ENCODE data around the gene LRRC75A. TPM values are rescaled to one million over a fixed set of nuclear protein-coding genes. Genes with fewer than 3 reads are reported as not detected.

Gene LRRC75A
- polyA plus RNA-seq, 3 donors, result 1.0 to 2.4 (median 1.4) TPM

DNA sequence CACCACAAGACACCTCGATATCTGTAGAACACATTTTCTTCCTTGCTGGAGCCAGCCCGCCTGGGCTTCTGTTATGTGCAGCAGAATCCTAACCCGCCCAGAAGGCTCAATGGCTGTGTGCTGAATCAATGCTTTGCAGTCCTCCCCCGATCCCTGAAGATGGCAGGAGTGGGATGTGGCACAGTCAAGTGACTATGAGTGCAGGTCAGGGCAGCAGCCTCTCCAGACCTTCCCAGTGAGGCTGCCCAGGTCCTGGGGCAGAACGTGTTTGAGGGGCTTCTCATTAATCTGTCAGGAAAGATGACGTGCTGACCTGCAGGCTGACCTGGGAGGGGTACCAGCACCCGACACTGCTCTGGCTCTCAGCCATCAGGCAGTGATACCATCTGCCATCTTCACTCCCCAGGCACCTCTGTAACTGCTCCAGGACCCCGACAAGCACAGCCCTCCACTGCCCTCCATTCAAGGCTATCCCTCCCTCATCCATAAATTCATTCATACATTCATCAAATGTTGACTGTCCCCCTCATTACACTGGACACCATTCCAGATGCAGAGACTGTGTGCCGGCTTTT is 35.2 kb downstream of the LRRC75A start:
- Mint-ChIP-seq H3K36me3 (peaks cover 0 to 20% of the 10 kb centered on the region in 2 donors), H3K27me3 (ENCODE audit: low read depth in 3 of 3) (no peaks in the 10 kb centered on the region), H3K9me3 (peaks cover 0 to 4% (median 2%) of the 10 kb centered on the region in 7 donors), H3K4me1 (peaks cover 13% of the 10 kb centered on the region), H3K4me3 (no peak overlapping the region), H3K27ac (peak overlapping the region in 1 of 7 donors; percentile 26)
- WGBS (ENCODE audit: insufficient coverage), result 96% methylated on average over 9 of the region's 9 CpGs
- Histone ChIP-seq H3K9ac (ENCODE audit: insufficient read depth, low read length, poor library complexity, severe bottlenecking) (no peak overlapping the region), H2AFZ (ENCODE audit: insufficient read depth, low read depth, low read length, poor library complexity, severe bottlenecking) (no peak overlapping the region), H3K9me3 (replicated peaks in 1 of 2; ENCODE audit: control insufficient read depth in 1 of 2, insufficient read depth in 1 of 2, low read length in 2 of 2) (no peaks in the 10 kb centered on the region), H3K4me1 (ENCODE audit: control insufficient read depth in 1 of 2, insufficient read depth in 2 of 2, low read length in 2 of 2) (no peaks in the 10 kb centered on the region), H3K4me3 (replicated peaks in 1 of 3; ENCODE audit: low read depth in 2 of 3, low read length in 3 of 3) (no peak overlapping the region), H3K4me2 (replicated peaks; ENCODE audit: extremely low read depth, low read length, poor library complexity, severe bottlenecking) (no peak overlapping the region), H3K27ac (ENCODE audit: low read depth in 1 of 2, low read length in 2 of 2) (no peak overlapping the region), H4K20me1 (ENCODE audit: insufficient read depth, low read length) (no peaks in the 10 kb centered on the region), H3K27me3 (ENCODE audit: control insufficient read depth in 2 of 2, insufficient read depth in 2 of 2, low read length in 2 of 2) (no peaks in the 10 kb centered on the region), H3K79me2 (ENCODE audit: insufficient read depth, low read length) (no peaks in the 10 kb centered on the region), H3K36me3 (replicated peaks in 1 of 2; ENCODE audit: control insufficient read depth in 1 of 2, insufficient read depth in 2 of 2, low read length in 2 of 2) (no peaks in the 10 kb centered on the region)
- TF ChIP-seq CTCF (IDR thresholded peaks at IDR 0.05), result no peak
- intact Hi-C loops (cut with micrococcal nuclease), result loop anchor here in 1 of 2 donors (10.0 kb wide), 1 partner anchor 138 kb away; no protein-coding TSS in a partner anchor
- no peak for DNase-seq

DNA sequence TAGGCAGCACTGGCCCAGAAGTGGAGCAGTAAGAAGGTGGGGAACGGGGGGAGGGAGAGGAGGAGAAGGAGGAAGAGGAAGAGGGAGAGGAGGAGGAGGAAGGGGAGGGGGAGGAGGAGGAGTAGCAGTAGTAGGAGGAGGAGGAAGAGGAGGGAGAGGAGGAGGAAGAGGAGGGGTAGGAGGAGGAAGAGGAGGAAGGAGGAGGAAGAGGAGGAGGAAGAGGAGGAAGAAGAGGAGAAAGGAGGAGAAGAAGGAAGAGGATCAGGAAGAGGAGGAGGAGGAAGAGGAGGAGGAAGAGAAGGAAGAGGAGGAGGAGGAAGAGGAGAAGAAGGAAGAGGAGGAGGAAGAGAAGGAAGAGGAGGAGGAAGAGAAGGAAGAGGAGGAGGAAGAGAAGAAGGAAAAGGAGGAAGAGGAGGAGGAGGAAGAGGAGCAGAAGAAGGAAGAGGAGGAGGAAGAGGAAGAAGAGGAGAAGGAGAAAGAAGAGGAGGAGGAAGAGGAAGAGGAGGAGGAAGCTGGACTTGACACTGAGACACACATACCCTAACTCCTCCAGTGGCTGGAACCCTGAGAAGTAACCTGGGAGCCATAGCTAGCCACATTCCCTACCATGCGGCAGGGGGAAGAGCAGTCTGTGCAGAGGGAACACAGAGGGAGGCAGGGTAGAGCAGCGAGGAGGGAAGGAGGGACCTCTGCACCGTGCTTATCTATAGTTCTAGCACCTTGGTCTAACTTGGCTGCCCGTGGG is 35.8 kb downstream of the LRRC75A start:
- H3K27ac Mint-ChIP-seq, result no peak overlapping the region
- H3K27me3 ChIP-seq (ENCODE audit: control insufficient read depth in 2 of 2, insufficient read depth in 2 of 2, low read length in 2 of 2), result no peaks in the 10 kb centered on the region
- no peaks in the 10 kb centered on the region for H3K79me2 ChIP-seq (ENCODE audit: insufficient read depth, low read length)
- no peak for TF ChIP-seq CTCF (IDR thresholded peaks at IDR 0.05)
- no peaks in the 10 kb centered on the region for H4K20me1 ChIP-seq (ENCODE audit: insufficient read depth, low read length)
- no peak overlapping the region for H3K4me2 ChIP-seq (replicated peaks; ENCODE audit: extremely low read depth, low read length, poor library complexity, severe bottlenecking)
- H2AFZ ChIP-seq (ENCODE audit: insufficient read depth, low read depth, low read length, poor library complexity, severe bottlenecking), result no peak overlapping the region
- no peaks in the 10 kb centered on the region for H3K27me3 Mint-ChIP-seq (ENCODE audit: low read depth in 3 of 3)
- peaks cover 0 to 4% (median 2%) of the 10 kb centered on the region in 7 donors for H3K9me3 Mint-ChIP-seq
- no peaks in the 10 kb centered on the region for H3K9me3 ChIP-seq (replicated peaks in 1 of 2; ENCODE audit: control insufficient read depth in 1 of 2, insufficient read depth in 1 of 2, low read length in 2 of 2)
- H3K4me1 ChIP-seq (ENCODE audit: control insufficient read depth in 1 of 2, insufficient read depth in 2 of 2, low read length in 2 of 2), result no peaks in the 10 kb centered on the region
- H3K27ac ChIP-seq (ENCODE audit: low read depth in 1 of 2, low read length in 2 of 2), result no peak overlapping the region
- no peaks in the 10 kb centered on the region for H3K36me3 ChIP-seq (replicated peaks in 1 of 2; ENCODE audit: control insufficient read depth in 1 of 2, insufficient read depth in 2 of 2, low read length in 2 of 2)
- 79% methylated on average over 3 of the region's 5 CpGs for WGBS (ENCODE audit: insufficient coverage)
- H3K4me1 Mint-ChIP-seq, result peaks cover 13% of the 10 kb centered on the region
- H3K4me3 Mint-ChIP-seq, result no peak overlapping the region
- H3K36me3 Mint-ChIP-seq, result peaks cover 0 to 16% of the 10 kb centered on the region in 2 donors
- no peak overlapping the region for H3K9ac ChIP-seq (ENCODE audit: insufficient read depth, low read length, poor library complexity, severe bottlenecking)
- H3K4me3 ChIP-seq (replicated peaks in 1 of 3; ENCODE audit: low read depth in 2 of 3, low read length in 3 of 3), result no peak overlapping the region
- intact Hi-C loops (cut with micrococcal nuclease), result loop anchor here in 1 of 2 donors (10.0 kb wide), 1 partner anchor 139 kb away; no protein-coding TSS in a partner anchor
- no peak for DNase-seq
